ENCODE results near the gene MRM2. TPM values are rescaled to one million over a fixed set of nuclear protein-coding genes. Genes with fewer than 3 reads are reported as not detected.

Gene MRM2
- total and polyA plus RNA-seq, 2 experiments from 2014 or later, result 14.8 to 31.3 TPM

DNA sequence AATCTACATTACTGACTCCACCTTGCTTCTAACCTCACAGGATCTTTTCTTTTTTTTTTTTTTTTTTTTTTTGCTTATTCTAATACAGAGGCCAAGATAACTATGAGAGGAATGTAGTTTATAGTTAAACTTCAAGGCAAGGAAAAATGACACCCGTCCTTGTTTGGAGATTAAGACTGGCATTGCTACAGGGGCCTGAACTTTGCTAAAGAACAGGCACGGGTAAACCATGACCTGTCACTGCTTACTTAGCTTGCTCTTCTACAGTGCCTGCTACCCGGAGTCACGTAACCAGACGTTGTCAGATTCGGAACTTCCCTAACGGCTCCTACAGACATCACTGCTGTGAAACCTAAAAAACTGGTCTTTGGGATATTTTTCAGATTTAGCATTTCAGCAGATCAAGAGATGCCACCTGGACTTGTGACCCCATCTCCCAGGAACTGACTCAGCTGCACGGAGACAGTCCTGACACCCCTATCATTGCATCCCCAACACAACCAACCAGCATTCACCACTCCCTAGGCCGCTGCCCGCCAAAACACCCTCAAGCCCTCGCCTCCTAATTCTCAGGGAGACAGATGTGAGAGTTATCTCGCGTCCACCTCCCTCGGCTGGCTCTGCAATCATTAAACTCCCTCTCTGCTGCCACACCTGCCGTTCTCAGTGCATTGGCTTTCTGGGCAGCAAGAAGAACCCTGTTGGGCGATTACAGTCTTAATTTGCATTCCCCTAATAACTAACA lies 36.8 kb downstream of the MRM2 start:
- no peak for DNase-seq (ENCODE audit: low spot score)
- Histone ChIP-seq H4K20me1 (ENCODE audit: insufficient read depth, poor library complexity, severe bottlenecking) (no peaks in the 10 kb centered on the region), H3K27ac (no peak overlapping the region), H3K36me3 (replicated peaks; ENCODE audit: insufficient read depth, low read depth) (no peaks in the 10 kb centered on the region), H3K27me3 (no peaks in the 10 kb centered on the region), H3K4me2 (no peak overlapping the region), H3K4me3 (no peak overlapping the region), H3K4me1 (ENCODE audit: insufficient read depth) (peaks cover 25% of the 10 kb centered on the region), H2AFZ (no peak overlapping the region), H3K9me3 (ENCODE audit: low read depth) (no peaks in the 10 kb centered on the region), H3K9me2 (replicated peaks; ENCODE audit: insufficient read depth) (no peaks in the 10 kb centered on the region), H3K79me2 (no peaks in the 10 kb centered on the region)
- 69% methylated on average over 16 of the region's 16 CpGs for WGBS (ENCODE audit: low lambda C conversion rate, missing lambda C conversion rate)
- TF ChIP-seq EZH2 (IDR thresholded peaks at IDR 0.05; ENCODE audit: borderline replicate concordance) (no peak), EZH2phosphoT487 (IDR thresholded peaks at IDR 0.05; ENCODE audit: low read depth, severe bottlenecking, unreplicated experiment) (no peak)
- TF ChIP-seq, protein P1, sequence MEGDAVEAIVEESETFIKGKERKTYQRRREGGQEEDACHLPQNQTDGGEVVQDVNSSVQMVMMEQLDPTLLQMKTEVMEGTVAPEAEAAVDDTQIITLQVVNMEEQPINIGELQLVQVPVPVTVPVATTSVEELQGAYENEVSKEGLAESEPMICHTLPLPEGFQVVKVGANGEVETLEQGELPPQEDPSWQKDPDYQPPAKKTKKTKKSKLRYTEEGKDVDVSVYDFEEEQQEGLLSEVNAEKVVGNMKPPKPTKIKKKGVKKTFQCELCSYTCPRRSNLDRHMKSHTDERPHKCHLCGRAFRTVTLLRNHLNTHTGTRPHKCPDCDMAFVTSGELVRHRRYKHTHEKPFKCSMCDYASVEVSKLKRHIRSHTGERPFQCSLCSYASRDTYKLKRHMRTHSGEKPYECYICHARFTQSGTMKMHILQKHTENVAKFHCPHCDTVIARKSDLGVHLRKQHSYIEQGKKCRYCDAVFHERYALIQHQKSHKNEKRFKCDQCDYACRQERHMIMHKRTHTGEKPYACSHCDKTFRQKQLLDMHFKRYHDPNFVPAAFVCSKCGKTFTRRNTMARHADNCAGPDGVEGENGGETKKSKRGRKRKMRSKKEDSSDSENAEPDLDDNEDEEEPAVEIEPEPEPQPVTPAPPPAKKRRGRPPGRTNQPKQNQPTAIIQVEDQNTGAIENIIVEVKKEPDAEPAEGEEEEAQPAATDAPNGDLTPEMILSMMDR (IDR thresholded peaks at IDR 0.05; ENCODE audit: poor library complexity), result no peak

DNA sequence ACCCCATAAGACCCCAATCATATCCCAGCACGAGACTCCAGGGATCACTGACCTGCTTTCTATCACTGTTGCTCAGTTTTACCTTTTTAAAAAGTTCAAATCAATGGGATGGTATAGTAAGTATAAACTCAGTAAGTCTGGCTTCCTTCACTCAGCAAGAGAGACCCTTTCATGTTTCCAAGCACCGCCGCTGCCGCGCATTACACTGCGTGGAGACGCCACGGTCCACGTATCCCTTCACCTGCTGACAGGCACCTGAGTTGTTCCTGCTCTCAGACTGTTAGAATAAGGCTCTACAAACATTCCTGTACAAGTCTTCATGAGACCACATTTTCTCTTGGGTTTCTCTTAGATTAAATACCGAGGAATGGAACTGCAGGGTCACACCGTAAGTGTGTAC lies 37.6 kb downstream of the MRM2 start:
- no peaks in the 10 kb centered on the region for H3K79me2 ChIP-seq
- no peak overlapping the region for H3K27ac ChIP-seq
- no peak overlapping the region for H3K4me3 ChIP-seq
- no peaks in the 10 kb centered on the region for H3K9me3 ChIP-seq (ENCODE audit: low read depth)
- no peaks in the 10 kb centered on the region for H4K20me1 ChIP-seq (ENCODE audit: insufficient read depth, poor library complexity, severe bottlenecking)
- TF ChIP-seq, protein P1 (IDR thresholded peaks at IDR 0.05; ENCODE audit: poor library complexity), result no peak
- TF ChIP-seq EZH2 (IDR thresholded peaks at IDR 0.05; ENCODE audit: borderline replicate concordance) (no peak), EZH2phosphoT487 (IDR thresholded peaks at IDR 0.05; ENCODE audit: low read depth, severe bottlenecking, unreplicated experiment) (no peak)
- H3K36me3 ChIP-seq (replicated peaks; ENCODE audit: insufficient read depth, low read depth), result no peaks in the 10 kb centered on the region
- DNase-seq (ENCODE audit: low spot score), result no peak
- WGBS (ENCODE audit: low lambda C conversion rate, missing lambda C conversion rate), result 87% methylated on average over 11 of the region's 11 CpGs
- no peaks in the 10 kb centered on the region for H3K27me3 ChIP-seq
- peaks cover 25% of the 10 kb centered on the region for H3K4me1 ChIP-seq (ENCODE audit: insufficient read depth)
- no peaks in the 10 kb centered on the region for H3K9me2 ChIP-seq (replicated peaks; ENCODE audit: insufficient read depth)
- H2AFZ ChIP-seq, result no peak overlapping the region
- no peak overlapping the region for H3K4me2 ChIP-seq

DNA sequence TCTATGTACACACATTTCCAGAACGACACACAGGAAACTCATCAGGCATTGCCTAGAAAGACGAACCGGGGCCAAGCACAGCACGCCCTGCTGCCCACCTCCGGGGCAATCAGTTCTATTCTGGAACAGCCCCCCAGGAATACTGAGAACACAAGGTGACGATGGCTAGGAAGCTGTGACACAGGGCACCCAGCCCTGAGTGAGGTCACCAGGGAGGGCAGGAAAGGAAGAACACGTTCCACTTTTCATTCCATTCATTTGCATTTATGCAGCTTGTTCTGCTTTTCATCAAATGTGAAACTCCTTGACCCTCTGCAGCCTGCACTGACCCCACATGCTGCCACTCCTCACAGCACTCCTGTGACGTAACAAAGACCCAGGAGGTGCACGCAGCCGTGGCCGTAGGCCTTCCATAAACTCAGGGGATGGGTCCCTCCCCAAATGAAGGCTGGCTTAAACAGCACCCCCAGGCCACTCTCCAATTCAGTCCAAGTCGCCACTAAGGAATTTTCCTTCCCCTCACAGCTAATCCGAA lies 38.2 kb downstream of the MRM2 start:
- Histone ChIP-seq H3K9me2 (replicated peaks; ENCODE audit: insufficient read depth) (no peaks in the 10 kb centered on the region), H3K4me3 (no peak overlapping the region), H3K4me2 (peak overlapping the region; percentile 34), H3K36me3 (replicated peaks; ENCODE audit: insufficient read depth, low read depth) (no peaks in the 10 kb centered on the region), H3K27ac (no peak overlapping the region), H4K20me1 (ENCODE audit: insufficient read depth, poor library complexity, severe bottlenecking) (no peaks in the 10 kb centered on the region), H3K4me1 (ENCODE audit: insufficient read depth) (peaks cover 25% of the 10 kb centered on the region), H2AFZ (no peak overlapping the region), H3K9me3 (ENCODE audit: low read depth) (no peaks in the 10 kb centered on the region), H3K79me2 (no peaks in the 10 kb centered on the region), H3K27me3 (no peaks in the 10 kb centered on the region)
- TF ChIP-seq EZH2 (IDR thresholded peaks at IDR 0.05; ENCODE audit: borderline replicate concordance) (no peak), EZH2phosphoT487 (IDR thresholded peaks at IDR 0.05; ENCODE audit: low read depth, severe bottlenecking, unreplicated experiment) (no peak)
- TF ChIP-seq, protein P1 (IDR thresholded peaks at IDR 0.05; ENCODE audit: poor library complexity), result no peak
- 51% methylated on average over 13 of the region's 13 CpGs for WGBS (ENCODE audit: low lambda C conversion rate, missing lambda C conversion rate)
- no peak for DNase-seq (ENCODE audit: low spot score)

Data from hepatocyte (in vitro differentiated cells).